Spleen (tissue), 7 donors: ENCODE results near the gene APBA3.

Experiments used
- CTCF ChIP-seq, 11 experiments: fragments of 200-600 bp in 7 of 11; fragments of 450-650 bp in 4 of 11; sonication (generic) in 4 of 11; IDR thresholded peaks in 8 of 11; conservative IDR thresholded peaks in 3 of 11; 1 replicate in 7 of 11; 2 replicates in 4 of 11; pipeline versions ENCODE4 v1.4.0 to v1.8.0; 2016 to 2021; ENCODE audit warnings: antibody characterized with exemption in 11 of 11, inconsistent platforms in 4 of 11, mild to moderate bottlenecking in 1 of 11
- POLR2A ChIP-seq, 3 donors: fragments of 450-650 bp; IDR thresholded peaks; one replicate each; pipeline ENCODE4 v1.5.1; 2017; ENCODE audit warnings: antibody characterized with exemption in 3 of 3, mild to moderate bottlenecking in 1 of 3
- POLR2AphosphoS5 ChIP-seq, 3 donors: sonication (generic); formaldehyde crosslinking; IDR thresholded peaks; one replicate each; pipeline ENCODE4 v1.5.1; 2017; ENCODE audit warnings: antibody characterized with exemption in 3 of 3
- donor health status: DM: no; HTN: no; CAD: no; lungs with moderate emphysema.
- donor health status: DM: no; HTN: no; CAD: no.
- donor health status: DM: no; HTN: no; CAD: no.

GRCh38 chr19:3750211-3750610, 11.3 kb downstream of the APBA3 start:
- no peak for TF ChIP-seq CTCF (IDR thresholded peaks at IDR 0.05 in 8 of 11, conservative IDR thresholded peaks at IDR 0.05 in 3 of 11)
- TF ChIP-seq POLR2A (IDR thresholded peaks at IDR 0.05), result no peak
- no peak for TF ChIP-seq POLR2AphosphoS5 (IDR thresholded peaks at IDR 0.05)
